ENCODE measurements around the gene KCNIP4. TPM values are rescaled to one million over a fixed set of nuclear protein-coding genes. Genes with fewer than 3 reads are reported as not detected.

Gene KCNIP4
- total and polyA plus RNA-seq, 4 donors, result not detected

GRCh38 chr4:21083413-21083812 is 865.2 kb downstream of the KCNIP4 start:
- H3K27ac ChIP-seq (ENCODE audit: low read depth in 1 of 2, low read length in 2 of 2), result no peak overlapping the region
- DNase-seq (no peak), ATAC-seq (ENCODE audit: low FRiP score) (no peak)
- no peaks in the 10 kb centered on the region for H3K27me3 ChIP-seq (ENCODE audit: control insufficient read depth in 1 of 2, insufficient read depth in 2 of 2, low read length in 1 of 2)
- intact Hi-C loops (cut with DNase I), result no loop called here
- peaks cover 1% of the 10 kb centered on the region for H3K9me3 ChIP-seq (ENCODE audit: control insufficient read depth, low read length)
- no peaks in the 10 kb centered on the region for H3K4me1 ChIP-seq (ENCODE audit: control insufficient read depth in 1 of 2, insufficient read depth in 2 of 2, low read length in 2 of 2)
- no peak overlapping the region for H3K4me3 ChIP-seq (ENCODE audit: low read length in 2 of 2)
- no peaks in the 10 kb centered on the region for H3K36me3 ChIP-seq (ENCODE audit: control insufficient read depth in 1 of 2, insufficient read depth in 2 of 2, low read length in 1 of 2)

- Histone ChIP-seq H3K9me3 (ENCODE audit: control insufficient read depth, low read length) (no peaks in the 10 kb centered on the region), H3K27me3 (ENCODE audit: control insufficient read depth in 1 of 2, insufficient read depth in 2 of 2, low read length in 1 of 2) (no peaks in the 10 kb centered on the region), H3K4me3 (ENCODE audit: low read length in 2 of 2) (no peak overlapping the region), H3K4me1 (ENCODE audit: control insufficient read depth in 1 of 2, insufficient read depth in 2 of 2, low read length in 2 of 2) (no peaks in the 10 kb centered on the region), H3K27ac (ENCODE audit: low read depth in 1 of 2, low read length in 2 of 2) (no peak overlapping the region), H3K36me3 (ENCODE audit: control insufficient read depth in 1 of 2, insufficient read depth in 2 of 2, low read length in 1 of 2) (no peaks in the 10 kb centered on the region)
- no peak for ATAC-seq (ENCODE audit: low FRiP score)
- WGBS, 2 donors, result 67 to 68% methylated on average over 2 of the region's 2 CpGs
- no peak for DNase-seq
- intact Hi-C loops (cut with DNase I), result no loop called here
Observed at GRCh38 chr4:21077967-21078366, 870.6 kb downstream of the KCNIP4 start.

GRCh38 chr4:21067351-21067750 is 881.2 kb downstream of the KCNIP4 start:
- Histone ChIP-seq H3K27ac (ENCODE audit: low read depth in 1 of 2, low read length in 2 of 2) (no peak overlapping the region), H3K36me3 (ENCODE audit: control insufficient read depth in 1 of 2, insufficient read depth in 2 of 2, low read length in 1 of 2) (no peaks in the 10 kb centered on the region), H3K27me3 (ENCODE audit: control insufficient read depth in 1 of 2, insufficient read depth in 2 of 2, low read length in 1 of 2) (no peaks in the 10 kb centered on the region), H3K9me3 (ENCODE audit: control insufficient read depth, low read length) (peaks cover 1% of the 10 kb centered on the region), H3K4me1 (ENCODE audit: control insufficient read depth in 1 of 2, insufficient read depth in 2 of 2, low read length in 2 of 2) (no peaks in the 10 kb centered on the region), H3K4me3 (ENCODE audit: low read length in 2 of 2) (no peak overlapping the region)
- ATAC-seq (ENCODE audit: low FRiP score) (no peak), DNase-seq (no peak)
- WGBS, 2 donors, result 82 to 94% methylated on average over 1 of the region's 1 CpG
- intact Hi-C loops (cut with DNase I), result no loop called here

- WGBS, 2 donors, result 46 to 53% methylated on average over 1 of the region's 1 CpG
- no peak for ATAC-seq (ENCODE audit: low FRiP score)
Observed at GRCh38 chr4:21061902-21062301, 886.7 kb downstream of the KCNIP4 start.

GRCh38 chr4:21046141-21046540 is 902.4 kb downstream of the KCNIP4 start:
- Histone ChIP-seq H3K4me1 (ENCODE audit: control insufficient read depth in 1 of 2, insufficient read depth in 2 of 2, low read length in 2 of 2) (peaks cover 0 to 2% of the 10 kb centered on the region in 2 donors), H3K27me3 (ENCODE audit: control insufficient read depth in 1 of 2, insufficient read depth in 2 of 2, low read length in 1 of 2) (no peaks in the 10 kb centered on the region), H3K4me3 (ENCODE audit: low read length in 2 of 2) (no peak overlapping the region), H3K36me3 (ENCODE audit: control insufficient read depth in 1 of 2, insufficient read depth in 2 of 2, low read length in 1 of 2) (no peaks in the 10 kb centered on the region), H3K27ac (ENCODE audit: low read depth in 1 of 2, low read length in 2 of 2) (no peak overlapping the region), H3K9me3 (ENCODE audit: control insufficient read depth, low read length) (peaks cover 1% of the 10 kb centered on the region)
- no peak for ATAC-seq (ENCODE audit: low FRiP score)
- WGBS, 2 donors, result 93 to 97% methylated on average over 1 of the region's 1 CpG
- intact Hi-C loops (cut with DNase I), result no loop called here
- DNase-seq, result no peak

More at GRCh38 chr4:21061902-21062301, 886.7 kb downstream of the KCNIP4 start:
- Histone ChIP-seq H3K4me3 (ENCODE audit: low read length in 2 of 2) (no peak overlapping the region), H3K27ac (ENCODE audit: low read depth in 1 of 2, low read length in 2 of 2) (no peak overlapping the region), H3K9me3 (ENCODE audit: control insufficient read depth, low read length) (peaks cover 1% of the 10 kb centered on the region), H3K27me3 (ENCODE audit: control insufficient read depth in 1 of 2, insufficient read depth in 2 of 2, low read length in 1 of 2) (no peaks in the 10 kb centered on the region), H3K4me1 (ENCODE audit: control insufficient read depth in 1 of 2, insufficient read depth in 2 of 2, low read length in 2 of 2) (no peaks in the 10 kb centered on the region), H3K36me3 (ENCODE audit: control insufficient read depth in 1 of 2, insufficient read depth in 2 of 2, low read length in 1 of 2) (no peaks in the 10 kb centered on the region)
- intact Hi-C loops (cut with DNase I), result no loop called here
- no peak for DNase-seq

- H3K4me3 ChIP-seq (ENCODE audit: low read length in 2 of 2), result no peak overlapping the region
- H3K9me3 ChIP-seq (ENCODE audit: control insufficient read depth, low read length), result peaks cover 1% of the 10 kb centered on the region
- no peak overlapping the region for H3K27ac ChIP-seq (ENCODE audit: low read depth in 1 of 2, low read length in 2 of 2)
- H3K36me3 ChIP-seq (ENCODE audit: control insufficient read depth in 1 of 2, insufficient read depth in 2 of 2, low read length in 1 of 2), result no peaks in the 10 kb centered on the region
- no peaks in the 10 kb centered on the region for H3K27me3 ChIP-seq (ENCODE audit: control insufficient read depth in 1 of 2, insufficient read depth in 2 of 2, low read length in 1 of 2)
- WGBS, 2 donors, result 59 to 63% methylated on average over 1 of the region's 1 CpG
- intact Hi-C loops (cut with DNase I), result no loop called here
- DNase-seq, result no peak
- ATAC-seq (ENCODE audit: low FRiP score), result no peak
- peaks cover 0 to 2% of the 10 kb centered on the region in 2 donors for H3K4me1 ChIP-seq (ENCODE audit: control insufficient read depth in 1 of 2, insufficient read depth in 2 of 2, low read length in 2 of 2)
Observed at GRCh38 chr4:21045119-21045518, 903.5 kb downstream of the KCNIP4 start.

GRCh38 chr4:21041708-21042107 is 906.9 kb downstream of the KCNIP4 start:
- WGBS, 2 donors, result 25 to 32% methylated on average over 3 of the region's 3 CpGs
- intact Hi-C loops (cut with DNase I), result no loop called here

GRCh38 chr4:21034728-21035127 is 913.8 kb downstream of the KCNIP4 start:
- Histone ChIP-seq H3K4me3 (ENCODE audit: low read length in 2 of 2) (no peak overlapping the region), H3K36me3 (ENCODE audit: control insufficient read depth in 1 of 2, insufficient read depth in 2 of 2, low read length in 1 of 2) (no peaks in the 10 kb centered on the region), H3K9me3 (ENCODE audit: control insufficient read depth, low read length) (peaks cover 1% of the 10 kb centered on the region), H3K27me3 (ENCODE audit: control insufficient read depth in 1 of 2, insufficient read depth in 2 of 2, low read length in 1 of 2) (peaks cover 0 to 2% of the 10 kb centered on the region in 2 donors), H3K4me1 (ENCODE audit: control insufficient read depth in 1 of 2, insufficient read depth in 2 of 2, low read length in 2 of 2) (no peaks in the 10 kb centered on the region), H3K27ac (ENCODE audit: low read depth in 1 of 2, low read length in 2 of 2) (no peak overlapping the region)
- WGBS, 2 donors, result 63 to 64% methylated on average over 5 of the region's 5 CpGs
- intact Hi-C loops (cut with DNase I), result no loop called here
- ATAC-seq (ENCODE audit: low FRiP score) (no peak), DNase-seq (no peak)

More at GRCh38 chr4:21041708-21042107, 906.9 kb downstream of the KCNIP4 start:
- Histone ChIP-seq H3K4me1 (ENCODE audit: control insufficient read depth in 1 of 2, insufficient read depth in 2 of 2, low read length in 2 of 2) (peaks cover 0 to 2% of the 10 kb centered on the region in 2 donors), H3K36me3 (ENCODE audit: control insufficient read depth in 1 of 2, insufficient read depth in 2 of 2, low read length in 1 of 2) (no peaks in the 10 kb centered on the region), H3K9me3 (ENCODE audit: control insufficient read depth, low read length) (peaks cover 1% of the 10 kb centered on the region), H3K4me3 (ENCODE audit: low read length in 2 of 2) (no peak overlapping the region), H3K27ac (ENCODE audit: low read depth in 1 of 2, low read length in 2 of 2) (no peak overlapping the region), H3K27me3 (ENCODE audit: control insufficient read depth in 1 of 2, insufficient read depth in 2 of 2, low read length in 1 of 2) (no peaks in the 10 kb centered on the region)
- no peak for ATAC-seq (ENCODE audit: low FRiP score)
- no peak for DNase-seq

GRCh38 chr4:21032089-21032645 is 916.4 kb downstream of the KCNIP4 start:
- intact Hi-C loops (cut with DNase I), result no loop called here
- ATAC-seq (ENCODE audit: low FRiP score) (no peak), DNase-seq (no peak)
- 81 to 87% methylated on average over 3 of the region's 3 CpGs for WGBS, 2 donors
- H3K4me1 ChIP-seq (ENCODE audit: control insufficient read depth in 1 of 2, insufficient read depth in 2 of 2, low read length in 2 of 2), result no peaks in the 10 kb centered on the region
- H3K27me3 ChIP-seq (ENCODE audit: control insufficient read depth in 1 of 2, insufficient read depth in 2 of 2, low read length in 1 of 2), result peaks cover 0 to 2% of the 10 kb centered on the region in 2 donors
- no peak overlapping the region for H3K4me3 ChIP-seq (ENCODE audit: low read length in 2 of 2)
- no peaks in the 10 kb centered on the region for H3K36me3 ChIP-seq (ENCODE audit: control insufficient read depth in 1 of 2, insufficient read depth in 2 of 2, low read length in 1 of 2)
- H3K9me3 ChIP-seq (ENCODE audit: control insufficient read depth, low read length), result peaks cover 1% of the 10 kb centered on the region
- no peak overlapping the region for H3K27ac ChIP-seq (ENCODE audit: low read depth in 1 of 2, low read length in 2 of 2)
